ACC112 (cell line): ENCODE results near the gene USP30.

ENCODE experiments used
- H2AFZ ChIP-seq: fragments of 200-600 bp; sonication (generic); one replicate; pipeline ENCODE4 v1.6.0; 2017; ENCODE audit warnings: antibody characterized with exemption, low read length; ENCODE audit not compliant: unreplicated experiment
- H3K27ac ChIP-seq: fragments of 200-600 bp; sonication (generic); 2 replicates; pipeline ENCODE4 v1.5.1; 2014; ENCODE audit warnings: low read depth, mild to moderate bottlenecking, antibody characterized with exemption, low read length, moderate library complexity
- H3K27me3 ChIP-seq: fragments of 200-600 bp; sonication (generic); 2 replicates; pipeline ENCODE4 v1.6.1; 2014; ENCODE audit warnings: mild to moderate bottlenecking, antibody characterized with exemption, low read length, moderate library complexity, mixed read lengths; ENCODE audit not compliant: insufficient read depth
- H3K36me3 ChIP-seq: fragments of 200-600 bp; sonication (generic); 2 replicates; pipeline ENCODE4 v1.6.1; 2016; ENCODE audit warnings: mild to moderate bottlenecking, antibody characterized with exemption, low read length, moderate library complexity, mixed read lengths; ENCODE audit not compliant: insufficient read depth
- H3K4me1 ChIP-seq: fragments of 200-600 bp; sonication (generic); one replicate; pipeline ENCODE4 v1.6.1; 2016; ENCODE audit warnings: low read length, mixed read lengths; ENCODE audit not compliant: insufficient read depth, unreplicated experiment, control insufficient read depth
- H3K4me3 ChIP-seq: fragments of 200-600 bp; sonication (generic); 2 replicates; pipeline ENCODE4 v1.5.1; 2014; ENCODE audit warnings: mild to moderate bottlenecking, low read depth, low read length
- H3K79me2 ChIP-seq: fragments of 200-600 bp; sonication (generic); one replicate; pipeline ENCODE4 v1.6.0; 2016; ENCODE audit warnings: low read length; ENCODE audit not compliant: control insufficient read depth, unreplicated experiment, insufficient read depth

The USP30 gene

DNA sequence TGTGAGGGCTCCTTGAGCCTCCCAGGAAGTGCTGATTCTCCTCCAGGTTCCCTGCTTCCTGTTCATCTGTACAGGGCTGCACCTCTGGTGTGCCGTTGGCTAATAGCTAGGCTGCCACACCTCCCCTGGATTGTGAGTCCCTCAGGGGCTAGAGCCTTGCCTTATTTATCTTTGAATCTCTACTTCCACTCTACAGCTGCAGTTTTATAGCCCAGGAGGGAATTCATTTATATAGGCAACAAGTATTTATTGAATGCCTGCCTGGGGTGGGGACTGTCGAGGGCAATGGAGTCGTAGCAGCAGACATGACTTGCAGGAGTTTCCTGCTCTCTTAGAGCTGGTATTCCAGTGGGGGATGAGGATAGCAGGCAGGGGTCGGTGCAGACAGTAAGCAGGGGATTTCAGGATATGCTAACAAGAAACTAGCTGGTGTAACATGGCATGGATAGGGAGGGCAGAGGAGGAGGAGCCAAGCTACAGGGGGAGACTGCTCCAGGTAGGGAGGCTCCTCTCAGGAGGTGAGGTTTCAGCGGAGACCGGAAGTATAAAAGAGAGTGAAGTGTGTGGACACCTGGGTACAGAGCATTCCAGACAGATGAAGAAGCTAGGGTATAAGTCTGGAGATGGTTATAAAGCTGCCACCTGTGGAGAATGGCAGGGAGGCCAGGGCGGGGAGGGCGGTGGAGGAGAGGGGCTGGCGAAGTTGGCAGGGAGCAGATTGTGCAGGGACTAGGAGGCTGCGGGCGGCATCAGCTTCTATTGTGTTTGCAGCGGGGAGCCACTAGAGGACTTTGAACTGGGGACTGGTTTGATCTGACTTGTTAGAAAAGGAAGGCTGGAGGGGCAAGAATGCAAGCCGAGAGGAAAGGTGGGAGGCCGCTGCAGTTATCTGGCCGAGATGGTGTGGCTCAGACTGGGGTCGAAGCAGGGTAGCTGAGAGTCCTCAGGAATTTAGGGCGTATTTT, 17.2 kb downstream of the USP30 start:
- peaks cover 7% of the 10 kb centered on the region for H3K36me3 ChIP-seq

DNA sequence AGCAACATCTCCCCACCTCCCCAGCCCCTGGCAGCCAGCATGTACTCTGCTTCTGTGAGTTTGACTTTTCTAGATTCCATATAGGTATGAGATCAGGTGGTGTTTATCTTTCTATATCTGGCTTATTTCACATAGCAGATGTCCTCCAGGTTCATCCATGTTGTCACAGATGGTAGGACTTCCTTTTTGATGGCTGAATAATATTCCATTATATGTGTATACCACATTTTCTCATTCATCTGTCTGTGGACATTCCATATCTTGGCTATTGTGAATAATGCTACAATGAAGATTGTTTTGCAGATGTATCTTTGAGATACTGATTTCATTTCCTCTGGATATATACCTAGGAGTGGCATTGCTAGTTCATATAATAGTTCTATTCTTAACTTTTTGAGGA, 22.5 kb downstream of the USP30 start:
- Histone ChIP-seq H2AFZ (no peak overlapping the region), H3K4me3 (no peak overlapping the region), H3K36me3 (peaks cover 18% of the 10 kb centered on the region), H3K79me2 (no peaks in the 10 kb centered on the region), H3K27ac (no peak overlapping the region), H3K4me1 (no peaks in the 10 kb centered on the region), H3K27me3 (no peaks in the 10 kb centered on the region)

More for the DNA sequence above, 17.2 kb downstream of the USP30 start:
- Histone ChIP-seq H3K79me2 (no peaks in the 10 kb centered on the region), H3K4me1 (no peaks in the 10 kb centered on the region), H3K27me3 (no peaks in the 10 kb centered on the region), H3K4me3 (no peak overlapping the region), H2AFZ (no peak overlapping the region), H3K27ac (no peak overlapping the region)

DNA sequence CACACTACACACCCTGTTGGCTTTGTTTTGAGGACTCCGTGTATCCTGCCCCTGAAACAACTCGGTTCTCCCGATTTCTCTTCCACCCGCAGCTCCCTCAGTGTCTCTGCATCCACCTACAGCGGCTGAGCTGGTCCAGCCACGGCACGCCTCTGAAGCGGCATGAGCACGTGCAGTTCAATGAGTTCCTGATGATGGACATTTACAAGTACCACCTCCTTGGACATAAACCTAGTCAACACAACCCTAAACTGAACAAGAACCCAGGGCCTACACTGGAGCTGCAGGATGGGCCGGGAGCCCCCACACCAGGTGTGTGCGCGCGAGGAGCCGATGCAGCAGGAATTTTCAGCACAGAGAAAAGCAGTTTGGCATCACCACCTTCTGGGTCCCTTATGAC, 30.4 kb downstream of the USP30 start:
- Histone ChIP-seq H3K36me3 (peaks cover 14% of the 10 kb centered on the region), H3K27me3 (no peaks in the 10 kb centered on the region), H2AFZ (no peak overlapping the region)

DNA sequence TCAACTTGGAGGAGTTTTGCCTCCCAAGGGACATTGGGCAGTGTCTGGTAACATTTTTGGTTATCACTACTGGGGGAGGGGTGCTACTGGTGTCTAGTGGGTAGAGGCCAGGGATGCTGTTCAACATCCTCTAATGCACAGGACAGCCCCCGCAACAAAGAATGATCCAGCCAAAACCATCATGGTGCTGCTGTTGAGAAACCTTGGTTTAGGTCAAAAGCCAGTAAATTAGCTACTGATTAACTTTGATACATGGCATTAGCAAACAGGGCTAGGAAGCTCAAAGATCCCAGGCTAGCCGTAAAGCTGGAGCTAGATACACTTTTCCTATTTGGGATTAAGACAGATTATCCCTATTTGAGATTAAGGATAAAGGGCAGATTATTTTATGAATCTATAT, 32.0 kb downstream of the USP30 start:
- Histone ChIP-seq H3K4me1 (peaks cover 5% of the 10 kb centered on the region), H3K79me2 (no peaks in the 10 kb centered on the region), H3K4me3 (no peak overlapping the region), H3K36me3 (peaks cover 11% of the 10 kb centered on the region; the same call in 1 of the 2 replicates), H3K27me3 (no peaks in the 10 kb centered on the region), H2AFZ (no peak overlapping the region), H3K27ac (no peak overlapping the region)

More for the DNA sequence above, 30.4 kb downstream of the USP30 start:
- Histone ChIP-seq H3K79me2 (no peaks in the 10 kb centered on the region), H3K4me3 (no peak overlapping the region), H3K4me1 (no peaks in the 10 kb centered on the region), H3K27ac (no peak overlapping the region)

DNA sequence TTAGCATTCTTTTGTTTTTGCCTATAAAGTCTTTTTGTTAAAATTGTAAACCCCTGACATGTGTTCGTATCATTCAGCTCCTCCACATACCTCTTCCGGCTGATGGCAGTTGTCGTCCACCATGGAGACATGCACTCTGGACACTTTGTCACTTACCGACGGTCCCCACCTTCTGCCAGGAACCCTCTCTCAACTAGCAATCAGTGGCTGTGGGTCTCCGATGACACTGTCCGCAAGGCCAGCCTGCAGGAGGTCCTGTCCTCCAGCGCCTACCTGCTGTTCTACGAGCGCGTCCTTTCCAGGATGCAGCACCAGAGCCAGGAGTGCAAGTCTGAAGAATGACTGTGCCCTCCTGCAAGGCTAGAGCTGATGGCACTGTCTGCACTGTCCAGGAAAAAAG, 33.2 kb downstream of the USP30 start:
- Histone ChIP-seq H3K79me2 (no peaks in the 10 kb centered on the region), H2AFZ (no peak overlapping the region), H3K4me1 (peaks cover 5% of the 10 kb centered on the region), H3K36me3 (peaks cover 11% of the 10 kb centered on the region; the same call in 1 of the 2 replicates), H3K27ac (no peak overlapping the region), H3K4me3 (no peak overlapping the region), H3K27me3 (no peaks in the 10 kb centered on the region)

DNA sequence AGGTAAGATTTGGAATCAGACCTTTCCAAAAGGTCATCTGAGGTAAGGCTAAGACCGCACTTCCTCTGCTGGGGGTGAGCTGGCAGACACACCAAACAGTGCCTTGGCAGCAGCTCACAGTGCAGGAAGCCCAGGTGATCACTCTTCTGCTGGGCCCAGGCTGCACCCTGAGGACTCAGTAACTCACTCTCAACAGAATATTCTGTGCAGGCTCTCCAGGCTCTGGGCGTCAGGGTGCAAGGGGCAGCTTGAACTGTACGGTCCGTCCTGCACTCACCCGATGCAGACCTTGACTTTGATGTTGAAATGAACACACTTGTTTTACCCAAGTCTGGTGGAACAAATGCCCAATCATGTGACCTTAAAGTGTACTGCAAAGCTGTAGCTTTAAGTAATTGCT, 34.9 kb downstream of the USP30 start:
- Histone ChIP-seq H3K36me3 (peaks cover 11% of the 10 kb centered on the region; the same call in 1 of the 2 replicates), H3K4me1 (peaks cover 10% of the 10 kb centered on the region)

DNA sequence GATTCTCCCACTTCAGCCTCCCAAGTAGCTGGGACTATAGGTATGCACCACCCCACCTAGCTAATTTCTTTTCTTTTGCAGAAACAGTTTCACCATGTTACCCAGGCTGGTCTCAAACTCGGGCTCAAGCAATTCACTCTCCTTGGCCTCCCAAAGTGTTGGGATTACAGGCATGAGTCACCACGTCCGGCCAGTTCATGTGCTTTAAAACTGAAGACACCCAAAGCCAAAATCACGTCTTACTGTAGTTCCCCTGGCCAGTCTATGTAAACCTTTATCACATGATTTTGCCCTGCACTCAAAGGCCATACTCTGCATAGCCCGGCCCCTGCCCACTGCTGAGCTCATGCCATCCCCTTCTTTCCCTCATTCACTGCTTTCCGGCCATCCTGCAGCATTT, 36.4 kb downstream of the USP30 start:
- H2AFZ ChIP-seq, result no peak overlapping the region
- H3K27ac ChIP-seq, result no peak overlapping the region
- peaks cover 17% of the 10 kb centered on the region for H3K79me2 ChIP-seq
- H3K36me3 ChIP-seq, result peaks cover 5% of the 10 kb centered on the region; the same call in 1 of the 2 replicates
- H3K4me1 ChIP-seq, result peaks cover 19% of the 10 kb centered on the region
- H3K4me3 ChIP-seq, result no peak overlapping the region
- H3K27me3 ChIP-seq, result no peaks in the 10 kb centered on the region

More for the DNA sequence above, 34.9 kb downstream of the USP30 start:
- Histone ChIP-seq H3K27me3 (no peaks in the 10 kb centered on the region), H3K27ac (no peak overlapping the region), H3K79me2 (peaks cover 7% of the 10 kb centered on the region), H2AFZ (no peak overlapping the region), H3K4me3 (no peak overlapping the region)

DNA sequence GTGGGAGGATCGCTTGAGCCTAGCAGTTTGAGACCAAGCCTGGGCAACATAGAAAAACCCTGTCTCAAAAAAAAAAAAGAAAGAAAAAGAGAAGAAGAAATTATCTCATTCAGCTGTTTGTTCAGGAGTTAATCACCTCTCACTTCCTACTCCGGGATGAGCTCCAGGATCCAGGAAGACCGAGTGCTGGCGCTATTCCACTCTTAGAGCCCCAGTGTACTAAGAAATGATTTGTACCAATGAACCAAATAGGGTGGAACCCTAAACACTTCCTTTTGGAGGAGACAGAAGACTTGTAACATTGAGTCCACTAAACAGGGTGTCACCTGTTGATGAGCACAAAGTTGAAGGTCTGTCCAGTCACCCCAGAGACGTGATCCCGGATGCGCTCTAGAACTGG, 37.3 kb downstream of the USP30 start:
- no peak overlapping the region for H3K4me3 ChIP-seq
- peaks cover 5% of the 10 kb centered on the region; the same call in 1 of the 2 replicates for H3K36me3 ChIP-seq
- peaks cover 20% of the 10 kb centered on the region for H3K4me1 ChIP-seq

DNA sequence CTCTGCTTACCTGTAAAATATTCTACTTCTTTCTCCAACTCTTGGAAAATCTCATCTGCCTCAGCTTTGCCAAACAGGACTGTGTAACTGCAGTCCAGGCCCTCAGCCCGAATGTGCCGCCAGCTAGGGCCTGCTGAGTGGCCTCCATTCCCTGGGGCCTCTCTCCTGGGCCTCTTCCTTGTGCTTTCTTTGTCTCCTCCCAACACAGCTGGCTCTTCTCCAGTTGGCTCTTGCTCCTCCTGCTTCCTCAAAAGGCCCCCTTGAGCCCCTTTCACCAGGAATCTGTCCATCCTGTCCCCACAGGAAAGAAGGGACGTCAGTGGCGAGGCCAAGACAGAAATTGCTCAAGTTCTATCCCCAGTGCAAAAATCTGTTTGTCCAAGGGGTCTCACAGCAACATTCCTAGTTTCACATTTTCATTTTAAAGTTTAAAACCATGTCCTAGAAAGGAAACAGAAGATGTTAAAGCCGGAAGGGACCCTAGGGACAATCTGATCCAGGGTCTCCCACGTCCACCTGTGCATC, 40.2 kb downstream of the USP30 start:
- Histone ChIP-seq H2AFZ (peak overlapping the region; percentile 97), H3K4me3 (peak overlapping the region; percentile 85), H3K4me1 (peaks cover 20% of the 10 kb centered on the region), H3K27me3 (no peaks in the 10 kb centered on the region), H3K27ac (peak overlapping the region; percentile 63; the same call in 1 of the 2 replicates), H3K36me3 (no peaks in the 10 kb centered on the region), H3K79me2 (peaks cover 17% of the 10 kb centered on the region)

More for the DNA sequence above, 37.3 kb downstream of the USP30 start:
- no peak overlapping the region for H2AFZ ChIP-seq
- peaks cover 17% of the 10 kb centered on the region for H3K79me2 ChIP-seq
- H3K27ac ChIP-seq, result no peak overlapping the region
- H3K27me3 ChIP-seq, result no peaks in the 10 kb centered on the region

DNA sequence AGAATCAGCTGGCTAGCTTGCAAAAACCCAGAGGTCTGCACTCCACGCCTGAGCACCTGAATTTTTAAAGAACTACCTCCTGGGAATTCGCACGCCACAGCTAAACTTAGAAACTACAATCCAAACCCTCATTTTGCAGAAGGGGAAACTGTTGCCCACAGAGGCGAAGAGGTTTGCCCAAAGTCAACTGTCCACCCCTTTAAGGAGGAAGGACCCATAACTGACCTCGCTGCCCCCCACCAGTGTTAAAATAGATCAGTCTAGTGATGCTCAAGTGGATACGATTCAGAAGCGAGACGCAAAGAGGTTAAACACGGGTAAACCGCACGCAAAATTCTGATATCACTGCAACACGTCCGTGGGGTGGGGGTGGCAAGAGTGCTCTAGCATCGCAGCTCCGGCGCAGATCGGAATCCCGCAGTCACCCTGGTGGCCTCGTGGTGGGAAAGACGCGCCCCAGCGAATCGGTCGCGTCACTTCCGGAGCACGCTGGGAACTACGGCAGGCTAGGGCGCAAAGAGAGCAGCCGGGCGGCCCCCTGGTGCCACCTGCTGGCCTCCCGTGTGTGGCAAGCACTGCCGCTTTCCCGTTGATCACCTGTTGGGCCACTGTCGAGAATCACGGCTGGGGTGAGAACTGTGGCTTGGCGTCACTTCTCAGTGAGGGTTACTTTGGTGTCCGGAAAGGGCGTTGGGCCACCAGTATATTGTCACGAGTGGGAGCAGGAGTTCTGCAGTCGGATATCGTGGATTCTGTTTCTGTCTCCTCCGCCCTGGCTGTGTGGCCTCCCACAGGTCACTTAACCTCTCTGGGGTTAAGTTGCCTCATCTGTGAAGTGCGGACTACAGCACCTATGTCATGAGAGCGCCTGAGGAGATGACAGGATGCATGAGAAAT, 40.9 kb downstream of the USP30 start, which contains the start of gene ALKBH2:
TSS of gene ALKBH2 (minus strand) at position 451 of the 897 bp plus-strand sequence. CDS start 686 bp downstream, outside the sequence.
- peak within 1 kb of the TSS; percentile 85 for H3K4me3 ChIP-seq
- no peaks in the 10 kb centered on the region for H3K27me3 ChIP-seq
- peaks cover 17% of the 10 kb centered on the region for H3K79me2 ChIP-seq
- peak within 1 kb of the TSS; percentile 97 for H2AFZ ChIP-seq
- H3K36me3 ChIP-seq, result no peaks in the 10 kb centered on the region
- H3K27ac ChIP-seq, result peak within 1 kb of the TSS; percentile 63
- peaks cover 20% of the 10 kb centered on the region for H3K4me1 ChIP-seq
